Measurements from ENCODE around the gene FGF9. TPM values are rescaled to one million over a fixed set of nuclear protein-coding genes. Genes with fewer than 3 reads are reported as not detected.
A peak's percentile ranks its signal among the peaks of the same experiment; 100 is the strongest.

The FGF9 gene
- total and polyA plus RNA-seq, 5 experiments from 2014 or later: 1.3 to 5.0 (median 3.5) TPM

- Mint-ChIP-seq H3K9me3 (peaks cover 0 to 12% (median 4%) of the 10 kb centered on the region in 9 donors), H3K36me3 (peaks cover 0 to 12% (median 0%) of the 10 kb centered on the region in 3 donors), H3K4me3 (no peak overlapping the region), H3K27me3 (peaks cover 5 to 20% (median 9%) of the 10 kb centered on the region in 5 donors), H3K27ac (no peak overlapping the region), H3K4me1 (no peaks in the 10 kb centered on the region)
- DNase-seq: no peak
- POLR2A ChIA-PET: no interaction called here
- ATAC-seq: no peak
Observed at GRCh38 chr13:21747456-21747855, 76.6 kb downstream of the FGF9 start.

GRCh38 chr13:21748166-21748565, 77.3 kb downstream of the FGF9 start:
- DNase-seq: no peak
- no peak overlapping the region for H3K4me3 Mint-ChIP-seq
- no peak for ATAC-seq
- H3K27me3 Mint-ChIP-seq: peaks cover 5 to 20% (median 11%) of the 10 kb centered on the region in 5 donors
- H3K9me3 Mint-ChIP-seq: peaks cover 0 to 12% (median 4%) of the 10 kb centered on the region in 9 donors
- POLR2A ChIA-PET: no interaction called here
- peak overlapping the region in 1 of 10 donors; percentile 21 for H3K27ac Mint-ChIP-seq
- H3K36me3 Mint-ChIP-seq: peaks cover 0 to 12% (median 0%) of the 10 kb centered on the region in 3 donors
- H3K4me1 Mint-ChIP-seq: no peaks in the 10 kb centered on the region

- POLR2A ChIA-PET: no interaction called here
- Mint-ChIP-seq H3K9me3 (peaks cover 0 to 12% (median 4%) of the 10 kb centered on the region in 9 donors), H3K27me3 (peaks cover 5 to 27% (median 11%) of the 10 kb centered on the region in 5 donors), H3K27ac (no peak overlapping the region), H3K4me3 (no peak overlapping the region), H3K4me1 (no peaks in the 10 kb centered on the region), H3K36me3 (peaks cover 0 to 12% (median 0%) of the 10 kb centered on the region in 3 donors)
- DNase-seq (no peak), ATAC-seq (no peak)
Observed at GRCh38 chr13:21749410-21749809, 78.5 kb downstream of the FGF9 start.

GRCh38 chr13:21752501-21752900, 81.6 kb downstream of the FGF9 start:
- Mint-ChIP-seq H3K9me3 (peaks cover 0 to 12% (median 4%) of the 10 kb centered on the region in 9 donors), H3K4me3 (no peak overlapping the region), H3K27ac (no peak overlapping the region), H3K36me3 (peaks cover 0 to 12% (median 0%) of the 10 kb centered on the region in 3 donors), H3K27me3 (peaks cover 6 to 40% (median 17%) of the 10 kb centered on the region in 5 donors), H3K4me1 (no peaks in the 10 kb centered on the region)
- DNase-seq (no peak), ATAC-seq (no peak)
- POLR2A ChIA-PET: no interaction called here

- Mint-ChIP-seq H3K4me3 (no peak overlapping the region), H3K4me1 (no peaks in the 10 kb centered on the region), H3K9me3 (peaks cover 0 to 12% (median 4%) of the 10 kb centered on the region in 9 donors), H3K36me3 (peaks cover 0 to 12% (median 0%) of the 10 kb centered on the region in 3 donors), H3K27me3 (peaks cover 6 to 36% (median 14%) of the 10 kb centered on the region in 5 donors), H3K27ac (no peak overlapping the region)
- DNase-seq (no peak), ATAC-seq (no peak)
- POLR2A ChIA-PET: no interaction called here
Observed at GRCh38 chr13:21753117-21753729, 82.3 kb downstream of the FGF9 start.

Other genes starting within 250 kb of the FGF9 start
- gene ZDHHC20, start 211.8 kb upstream of the FGF9 start, total RNA-seq: 10 to 100 TPM; 79.3 to 81.7 TPM
- 10 to 100 TPM; 25.8 to 52.5 (median 36.6) TPM for gene ZDHHC20, start 211.8 kb upstream of the FGF9 start, polyA plus RNA-seq
- 10 to 100 TPM; 45.5 to 55.2 TPM for gene MICU2, start 66.9 kb upstream of the FGF9 start, total RNA-seq
- 10 to 100 TPM; 37.4 to 44.3 (median 38.7) TPM for gene MICU2, start 66.9 kb upstream of the FGF9 start, polyA plus RNA-seq